Heart right ventricle (tissue), 16 donors: ENCODE data around the gene MGME1. TPM values are rescaled to one million over a fixed set of nuclear protein-coding genes. Genes with fewer than 3 reads are reported as not detected.

ENCODE experiments used
- ATAC-seq, 8 donors: fragments of 200-7000 bp; cut with Tn5 transposase; one replicate each; pipeline ENCODE4 v1.9.1; 2020; ENCODE audit warnings: mild to moderate bottlenecking in 8 of 8, moderate library complexity in 8 of 8, moderate number of reproducible peaks in 1 of 8
- DNase-seq, 2 donors: peaks; one replicate each; pipeline ENCODE4 v3.0.0-alpha.2; 2020
- H3K27ac ChIP-seq, 10 donors: fragments of 200-600 bp; sonication (generic) in 2 of 10; one replicate each; pipeline versions ENCODE4 v1.5.0 to v1.8.0; 2020 to 2022; ENCODE audit warnings: mild to moderate bottlenecking in 3 of 10
- H3K27me3 ChIP-seq, 7 donors: fragments of 200-600 bp; one replicate each; pipeline ENCODE4 v1.8.0; 2021 to 2022; ENCODE audit warnings: mild to moderate bottlenecking in 2 of 7
- H3K36me3 ChIP-seq, 9 donors: fragments of 200-600 bp; sonication (generic) in 1 of 9; one replicate each; pipeline versions ENCODE4 v1.5.0 to v1.8.0; 2020 to 2022; ENCODE audit warnings: mild to moderate bottlenecking in 2 of 9
- H3K4me1 ChIP-seq, 9 donors: fragments of 200-600 bp; sonication (generic) in 1 of 9; one replicate each; pipeline versions ENCODE4 v1.5.0 to v1.8.0; 2020 to 2022; ENCODE audit warnings: mild to moderate bottlenecking in 4 of 9
- H3K4me3 ChIP-seq, 10 donors: fragments of 200-600 bp; sonication (generic) in 2 of 10; one replicate each; pipeline versions ENCODE4 v1.5.0 to v1.8.0; 2020 to 2022; ENCODE audit warnings: mild to moderate bottlenecking in 7 of 10, moderate library complexity in 2 of 10
- H3K9me3 ChIP-seq, 11 donors: fragments of 200-600 bp in 10 of 11; sonication (generic) in 2 of 11; one replicate each; pipeline versions ENCODE4 v1.5.0 to v1.8.0; 2013 to 2022; ENCODE audit warnings: mild to moderate bottlenecking in 2 of 11, control low read depth in 1 of 11, moderate library complexity in 1 of 11
- WGBS, 2 donors: extraction: QIAGEN DNeasy Blood & Tissue Kit; methylation state at CpG; one replicate each; pipeline ENCODE4 v1.1.7; 2013; ENCODE audit warnings: inconsistent platforms in 1 of 2; 5-methylcytosine and 5-hydroxymethylcytosine counted together
- intact Hi-C, 10 donors: fragments of 100-400 bp; cut with DNase I; formaldehyde crosslinking; loops; one replicate each; pipeline versions ENCODE4 v1.11.1 to v1.14.2; 2022
- polyA plus RNA-seq, 2 donors: library from polyadenylated mRNA; stranded (reverse); fragments of 200-250 nt; gene quantifications; one replicate each; pipeline ENCODE4 v1.2.3, GENCODE V29; 2013
- total RNA-seq, 10 donors: library from RNA; stranded (reverse); fragmentation: NEBNext Ultra II Directional in 3 of 10; extraction: Animal tissue kit (Norgen Biotek cat#: 25700) in 3 of 10; gene quantifications; one replicate each; pipeline versions ENCODE4 v1.2.1 to v1.2.4, GENCODE V29; 2021 to 2023
- TF ChIP-seq, protein P1 (sequence below), 9 donors: fragments of 200-600 bp; sonication (generic) in 2 of 9; IDR thresholded peaks; one replicate each; pipeline versions ENCODE4 v1.5.0 to v1.8.0; 2021 to 2022; ENCODE audit warnings: antibody characterized with exemption in 9 of 9, mild to moderate bottlenecking in 5 of 9, moderate library complexity in 1 of 9
- donor health status: Arrhythmogenic right ventricular cardiomyopathy.
- donor health status: ischemic (EF 13 %, LVEDD 7.1; RV severe dilation, severe dysfunction).
- donor health status: healthy with polysubstance abuse.
- donor health status: DM: no; HTN: yes; CAD: no.
- donor health status: DM: no; HTN: no; CAD: no.
- donor health status: ischemic (EF 25% LVEDD 6.9; RV normal size, moderate dysfunction).
- donor health status: ischemic (EF 25% LVEDD 5.7; RV mildly dilated, moderate dysfunction).
- donor health status: healthy.
- donor health status: DM: yes; HTN: yes; CAD: no.
- donor health status: Ischemic cardiomyopathy.
- donor health status: ischemic (EF 35%, LVEDD 5.7; RV mildly dilated, moderate dysfunction).
- donor health status: nonischemic (EF 11% LVEDD 7.7; RV severe dilation, severe dysfunction).
- donor health status: DM: yes; HTN: yes; CAD: no.
- donor health status: PGD.
- donor health status: ischemic (EF 29% LVEDD 5.4; RV normal size, mild dysfunction).
- donor health status: nonischemic (EF 23%, LVEDD 6.1; RV moderate dilation, normal function).

MGME1 gene
- total and polyA plus RNA-seq, 12 donors: 6.0 to 16.0 (median 12.9) TPM

DNA sequence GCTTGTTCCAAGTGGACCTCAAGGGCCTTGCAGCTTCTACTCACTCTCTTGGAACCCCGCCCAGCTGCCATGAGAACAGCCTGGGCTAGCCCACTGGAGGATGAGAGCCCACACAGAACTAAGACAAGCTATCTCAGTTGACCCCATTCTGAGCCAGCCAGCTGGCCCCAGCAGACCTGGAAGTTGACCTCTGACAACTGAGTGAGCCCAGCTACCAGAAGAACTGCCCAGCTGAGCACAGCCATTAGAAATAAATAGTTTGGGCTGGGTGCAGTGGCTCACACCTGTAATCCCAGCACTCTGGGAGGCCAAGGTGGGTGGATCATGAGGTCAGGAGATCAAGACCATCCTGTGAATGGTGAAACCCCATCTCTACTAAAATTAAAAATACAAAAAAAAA, 37.3 kb upstream of the MGME1 start:
- peaks cover 6 to 30% (median 17%) of the 10 kb centered on the region in 9 donors for H3K4me1 ChIP-seq
- ATAC-seq (no peak), DNase-seq (no peak)
- H3K36me3 ChIP-seq: no peaks in the 10 kb centered on the region
- 94 to 100% methylated on average over 1 of the region's 1 CpG for WGBS, 2 donors
- H3K27ac ChIP-seq: no peak overlapping the region
- TF ChIP-seq, protein P1, sequence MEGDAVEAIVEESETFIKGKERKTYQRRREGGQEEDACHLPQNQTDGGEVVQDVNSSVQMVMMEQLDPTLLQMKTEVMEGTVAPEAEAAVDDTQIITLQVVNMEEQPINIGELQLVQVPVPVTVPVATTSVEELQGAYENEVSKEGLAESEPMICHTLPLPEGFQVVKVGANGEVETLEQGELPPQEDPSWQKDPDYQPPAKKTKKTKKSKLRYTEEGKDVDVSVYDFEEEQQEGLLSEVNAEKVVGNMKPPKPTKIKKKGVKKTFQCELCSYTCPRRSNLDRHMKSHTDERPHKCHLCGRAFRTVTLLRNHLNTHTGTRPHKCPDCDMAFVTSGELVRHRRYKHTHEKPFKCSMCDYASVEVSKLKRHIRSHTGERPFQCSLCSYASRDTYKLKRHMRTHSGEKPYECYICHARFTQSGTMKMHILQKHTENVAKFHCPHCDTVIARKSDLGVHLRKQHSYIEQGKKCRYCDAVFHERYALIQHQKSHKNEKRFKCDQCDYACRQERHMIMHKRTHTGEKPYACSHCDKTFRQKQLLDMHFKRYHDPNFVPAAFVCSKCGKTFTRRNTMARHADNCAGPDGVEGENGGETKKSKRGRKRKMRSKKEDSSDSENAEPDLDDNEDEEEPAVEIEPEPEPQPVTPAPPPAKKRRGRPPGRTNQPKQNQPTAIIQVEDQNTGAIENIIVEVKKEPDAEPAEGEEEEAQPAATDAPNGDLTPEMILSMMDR (IDR thresholded peaks at IDR 0.05): no peak
- peaks cover 0 to 8% (median 0%) of the 10 kb centered on the region in 11 donors for H3K9me3 ChIP-seq
- H3K27me3 ChIP-seq: no peaks in the 10 kb centered on the region
- intact Hi-C loops: loop anchor here in 1 of 10 donors (10.0 kb wide), 1 partner anchor 427 kb away; no protein-coding TSS in a partner anchor
- no peak overlapping the region for H3K4me3 ChIP-seq

GRCh38 chr20:17932396-17932795, 36.4 kb upstream of the MGME1 start:
- DNase-seq (no peak), ATAC-seq (no peak)
- no peak overlapping the region for H3K27ac ChIP-seq
- H3K4me3 ChIP-seq: no peak overlapping the region
- H3K36me3 ChIP-seq: no peaks in the 10 kb centered on the region
- TF ChIP-seq, protein P1 (IDR thresholded peaks at IDR 0.05): no peak
- H3K27me3 ChIP-seq: no peaks in the 10 kb centered on the region
- H3K9me3 ChIP-seq: peaks cover 0 to 8% (median 0%) of the 10 kb centered on the region in 11 donors
- H3K4me1 ChIP-seq: peaks cover 10 to 39% (median 26%) of the 10 kb centered on the region in 9 donors
- WGBS, 2 donors: 96 to 98% methylated on average over 5 of the region's 5 CpGs
- intact Hi-C loops: loop anchor here in 1 of 10 donors (10.0 kb wide), 1 partner anchor 428 kb away; no protein-coding TSS in a partner anchor

GRCh38 chr20:17933121-17933520, 35.7 kb upstream of the MGME1 start:
- 80 to 90% methylated on average over 1 of the region's 1 CpG for WGBS, 2 donors
- ATAC-seq (no peak), DNase-seq (no peak)
- intact Hi-C loops: loop anchor here in 1 of 10 donors (10.0 kb wide), 1 partner anchor 428 kb away; no protein-coding TSS in a partner anchor
- no peaks in the 10 kb centered on the region for H3K36me3 ChIP-seq
- H3K27me3 ChIP-seq: no peaks in the 10 kb centered on the region
- peaks cover 9 to 43% (median 28%) of the 10 kb centered on the region in 9 donors for H3K4me1 ChIP-seq
- TF ChIP-seq, protein P1 (IDR thresholded peaks at IDR 0.05): no peak
- H3K27ac ChIP-seq: no peak overlapping the region
- H3K9me3 ChIP-seq: peaks cover 0 to 8% (median 0%) of the 10 kb centered on the region in 11 donors
- no peak overlapping the region for H3K4me3 ChIP-seq

GRCh38 chr20:17933711-17934110, 35.1 kb upstream of the MGME1 start:
- intact Hi-C loops: loop anchor here in 1 of 10 donors (10.0 kb wide), 1 partner anchor 429 kb away; no protein-coding TSS in a partner anchor
- WGBS, 2 donors: 83 to 88% methylated on average over 5 of the region's 5 CpGs
- ATAC-seq: no peak

More at GRCh38 chr20:17933711-17934110, 35.1 kb upstream of the MGME1 start:
- Histone ChIP-seq H3K9me3 (peaks cover 0 to 8% (median 0%) of the 10 kb centered on the region in 11 donors), H3K27me3 (no peaks in the 10 kb centered on the region), H3K36me3 (no peaks in the 10 kb centered on the region), H3K27ac (no peak overlapping the region), H3K4me3 (no peak overlapping the region), H3K4me1 (peaks cover 4 to 44% (median 23%) of the 10 kb centered on the region in 9 donors)
- TF ChIP-seq, protein P1 (IDR thresholded peaks at IDR 0.05): no peak
- DNase-seq: no peak
